GM12873 (cell line): Measurements from ENCODE around the gene ABCC12.

Source experiments
- TF ChIP-seq, protein P1 (sequence below): IDR thresholded peaks from 2 replicates; pipeline ENCODE4 v1.5.1; 2012; ENCODE audit warnings: low read depth, mild to moderate bottlenecking, moderate library complexity, low read length, control low read depth; ENCODE audit not compliant: insufficient read depth; ENCODE audit errors: missing control alignments

The ABCC12 gene

DNA sequence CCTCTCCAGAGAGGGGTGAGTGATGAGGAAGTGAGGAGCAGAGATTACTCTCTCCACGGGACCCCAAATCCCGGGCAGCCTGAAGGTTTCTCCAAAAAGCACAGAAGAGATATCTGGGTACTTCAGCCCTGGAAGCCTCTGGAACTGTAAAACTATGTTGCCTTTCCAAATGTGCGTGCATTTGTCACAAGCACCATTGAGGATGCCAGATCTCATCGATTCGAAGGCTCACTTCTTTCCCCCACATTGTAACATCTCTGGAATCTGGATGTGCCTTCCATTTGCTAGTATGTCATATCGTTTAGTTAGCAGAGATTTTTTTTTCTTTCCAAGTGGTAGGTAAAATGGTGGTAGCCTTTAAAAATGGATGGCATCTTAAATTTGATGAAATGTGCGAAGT is 45.8 kb downstream of the ABCC12 start:
- TF ChIP-seq, protein P1, sequence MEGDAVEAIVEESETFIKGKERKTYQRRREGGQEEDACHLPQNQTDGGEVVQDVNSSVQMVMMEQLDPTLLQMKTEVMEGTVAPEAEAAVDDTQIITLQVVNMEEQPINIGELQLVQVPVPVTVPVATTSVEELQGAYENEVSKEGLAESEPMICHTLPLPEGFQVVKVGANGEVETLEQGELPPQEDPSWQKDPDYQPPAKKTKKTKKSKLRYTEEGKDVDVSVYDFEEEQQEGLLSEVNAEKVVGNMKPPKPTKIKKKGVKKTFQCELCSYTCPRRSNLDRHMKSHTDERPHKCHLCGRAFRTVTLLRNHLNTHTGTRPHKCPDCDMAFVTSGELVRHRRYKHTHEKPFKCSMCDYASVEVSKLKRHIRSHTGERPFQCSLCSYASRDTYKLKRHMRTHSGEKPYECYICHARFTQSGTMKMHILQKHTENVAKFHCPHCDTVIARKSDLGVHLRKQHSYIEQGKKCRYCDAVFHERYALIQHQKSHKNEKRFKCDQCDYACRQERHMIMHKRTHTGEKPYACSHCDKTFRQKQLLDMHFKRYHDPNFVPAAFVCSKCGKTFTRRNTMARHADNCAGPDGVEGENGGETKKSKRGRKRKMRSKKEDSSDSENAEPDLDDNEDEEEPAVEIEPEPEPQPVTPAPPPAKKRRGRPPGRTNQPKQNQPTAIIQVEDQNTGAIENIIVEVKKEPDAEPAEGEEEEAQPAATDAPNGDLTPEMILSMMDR = no peak

DNA sequence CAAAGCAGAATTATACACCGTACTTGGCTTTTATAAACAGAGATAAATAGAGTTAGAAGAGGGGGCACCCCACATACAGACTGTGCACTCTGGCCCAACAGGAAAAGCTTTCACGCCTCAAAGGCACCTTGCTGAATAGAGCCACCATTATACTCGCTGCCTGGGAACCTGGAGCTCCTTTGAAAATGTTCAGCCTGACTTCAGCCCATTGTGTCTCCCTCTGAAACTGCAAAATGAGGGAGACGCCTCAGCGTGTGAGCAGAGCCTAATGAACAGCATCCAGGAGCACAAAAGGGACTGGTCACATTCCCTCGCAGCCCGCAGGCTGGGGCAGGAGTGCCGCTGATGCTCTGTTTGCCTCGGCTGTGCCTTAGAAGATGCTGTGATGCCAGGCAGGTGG is 46.3 kb downstream of the ABCC12 start:
- TF ChIP-seq, protein P1 = no peak

DNA sequence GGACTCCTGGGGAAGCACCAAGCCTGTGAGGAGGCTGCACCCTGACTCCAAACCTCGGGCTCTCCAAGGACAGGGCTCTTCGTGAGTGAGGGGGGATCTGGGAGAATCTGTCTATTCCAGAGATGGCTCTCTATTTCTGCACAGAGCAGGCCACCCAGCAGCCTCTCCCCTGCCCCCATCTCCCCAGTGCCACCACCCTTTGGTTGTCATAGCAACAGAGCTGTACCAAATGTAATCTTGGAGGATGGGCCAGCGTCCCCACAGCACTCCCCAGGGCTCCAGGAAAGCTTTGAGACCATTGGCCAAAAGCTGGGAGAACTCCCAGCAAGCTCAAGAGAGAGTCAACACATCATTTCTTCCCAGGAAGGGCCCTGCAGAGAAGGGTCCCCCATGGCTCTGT is 49.3 kb downstream of the ABCC12 start:
- TF ChIP-seq, protein P1 = no peak
